Muscle of back (tissue), 10 donors: ENCODE measurements around the gene FAM110A. TPM values are rescaled to one million over a fixed set of nuclear protein-coding genes. Genes with fewer than 3 reads are reported as not detected.

Experiments used
- polyA plus RNA-seq, 10 donors: library from polyadenylated mRNA; unstranded; fragments of 120-200 nt; gene quantifications; one replicate each; pipeline ENCODE4 v1.2.1, GENCODE V29; 2013; ENCODE audit not compliant: insufficient read length in 10 of 10

FAM110A gene
- polyA plus RNA-seq, 10 donors: 8.3 to 21.4 (median 12.3) TPM

Other genes starting within 250 kb of the FAM110A start
- 1 to 10 TPM; 2.8 to 5.3 (median 3.8) TPM for gene TCF15, start 223.4 kb upstream of the FAM110A start, polyA plus RNA-seq
- gene SRXN1, start 180.5 kb upstream of the FAM110A start, polyA plus RNA-seq: 10 to 100 TPM in 4 of 10 donors, 1 to 10 TPM in 6; 6.8 to 11.7 (median 9.5) TPM
- under 1 TPM in 2 of 10 donors, not detected in 8; 0.04 to 0.18 TPM for gene SCRT2, start 157.9 kb upstream of the FAM110A start, polyA plus RNA-seq
- gene SLC52A3, start 65.2 kb upstream of the FAM110A start, polyA plus RNA-seq: under 1 TPM; 0.16 to 0.63 (median 0.37) TPM
- gene ANGPT4, start 82.6 kb downstream of the FAM110A start, polyA plus RNA-seq: under 1 TPM in 9 of 10 donors, not detected in 1; 0.03 to 0.18 (median 0.06) TPM
- under 1 TPM in 8 of 10 donors, not detected in 2; 0.11 to 0.95 (median 0.21) TPM for gene RSPO4, start 168.6 kb downstream of the FAM110A start, polyA plus RNA-seq